ENCODE data around the gene AKAP13.
"Not testable (repeated sequence)": the region's sequence is repeated elsewhere in the genome, so short reads cannot be mapped to it uniquely, and the experiment has no call there.

Gene AKAP13

DNA sequence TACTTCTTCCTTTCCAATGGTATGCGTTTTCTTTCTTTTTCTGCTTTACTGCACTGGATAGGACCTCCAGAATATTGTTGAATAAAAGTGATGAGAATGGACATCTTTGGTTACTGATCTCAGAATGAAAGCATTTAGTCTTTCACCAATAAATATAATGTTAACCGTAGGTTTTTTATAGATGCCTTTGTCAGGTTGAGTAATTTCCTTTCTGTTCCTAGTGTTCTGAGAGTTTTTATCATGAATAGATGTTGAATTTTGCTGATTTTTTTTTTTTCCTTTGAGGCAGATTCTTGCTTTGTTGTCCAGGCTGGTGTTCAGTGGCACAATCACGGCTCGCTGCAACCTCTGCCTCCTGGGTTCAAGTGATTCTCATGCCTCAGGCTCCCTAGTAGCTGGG lies 255.9 kb downstream of the AKAP13 start:
- DNase-seq = no peak

DNA sequence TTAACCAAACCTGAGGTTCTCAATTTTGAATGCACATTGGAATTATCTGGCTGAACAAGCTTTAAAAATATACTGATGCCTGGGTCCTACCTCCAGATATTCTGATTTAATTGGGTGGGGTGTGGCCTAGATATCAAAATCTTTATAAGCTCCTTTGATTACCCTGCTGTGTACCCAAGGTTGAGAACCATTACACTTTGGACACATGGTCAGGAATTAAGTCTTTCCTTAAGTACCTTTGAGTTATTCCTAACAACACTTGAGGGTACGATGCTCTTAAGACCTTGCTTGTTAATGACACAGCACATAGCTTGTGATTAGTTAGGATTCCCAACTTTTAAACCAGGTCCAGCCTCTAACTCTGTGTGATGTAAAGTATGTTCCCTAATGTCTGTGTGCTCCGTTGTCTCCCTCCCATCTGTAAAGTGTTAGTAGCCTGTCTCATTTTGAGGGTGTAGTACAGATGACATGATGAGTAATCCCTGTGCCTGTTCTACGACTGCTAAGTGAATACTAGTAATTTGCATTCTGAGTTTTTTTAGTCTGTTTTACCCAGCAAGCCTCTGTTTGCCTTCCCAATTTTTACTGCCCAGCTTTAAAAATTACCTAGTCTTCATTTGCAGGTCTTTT lies 259.5 kb downstream of the AKAP13 start:
- no peak for DNase-seq

DNA sequence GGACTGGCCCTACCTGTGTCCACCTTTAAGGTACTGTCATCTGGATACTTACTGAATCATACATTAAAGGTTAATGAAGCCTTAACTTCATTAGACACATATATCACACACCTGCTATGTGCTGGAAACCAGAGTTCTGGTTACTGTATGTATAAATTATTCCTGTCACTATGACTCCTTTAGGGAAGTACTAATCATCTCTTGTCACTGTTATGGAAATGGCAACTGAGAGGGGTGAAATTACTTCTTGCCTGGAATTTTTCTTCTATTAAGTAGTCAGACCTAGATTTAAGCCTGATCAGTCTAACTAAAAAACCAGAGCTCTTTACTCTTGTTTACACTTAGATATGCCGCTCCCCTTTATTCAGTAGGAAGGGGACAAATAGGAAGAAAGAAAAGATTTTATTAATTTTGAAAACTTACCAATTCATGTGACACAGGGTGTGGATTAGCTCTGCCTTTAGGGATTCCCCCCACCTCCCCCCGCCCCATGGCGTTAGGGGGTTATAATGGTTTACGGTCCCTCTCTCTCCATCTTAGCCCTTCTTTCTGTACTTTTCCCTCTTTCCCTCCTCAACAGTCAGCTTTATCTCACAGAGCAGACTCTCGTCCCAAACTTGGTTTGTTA lies 261.8 kb downstream of the AKAP13 start:
- DNase-seq = no peak

DNA sequence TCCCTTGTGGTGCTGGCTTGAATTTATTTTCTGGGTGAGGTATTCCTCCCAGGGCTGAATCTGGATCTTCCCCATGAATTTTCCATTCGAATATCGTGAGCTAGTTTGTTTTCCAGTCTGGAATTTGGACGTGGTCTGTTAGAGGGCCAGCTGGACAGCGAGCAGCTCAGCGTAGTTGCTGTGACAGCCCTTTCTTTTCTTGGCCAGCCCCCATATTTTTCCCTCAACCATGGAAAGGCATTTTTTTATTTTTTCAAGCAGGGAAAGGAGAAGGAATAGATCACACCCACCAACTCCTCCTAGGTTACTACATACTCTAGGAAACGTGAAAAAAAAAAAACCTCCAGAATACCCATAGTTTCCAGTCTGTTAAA lies 262.3 kb downstream of the AKAP13 start:
- DNase-seq = no peak

DNA sequence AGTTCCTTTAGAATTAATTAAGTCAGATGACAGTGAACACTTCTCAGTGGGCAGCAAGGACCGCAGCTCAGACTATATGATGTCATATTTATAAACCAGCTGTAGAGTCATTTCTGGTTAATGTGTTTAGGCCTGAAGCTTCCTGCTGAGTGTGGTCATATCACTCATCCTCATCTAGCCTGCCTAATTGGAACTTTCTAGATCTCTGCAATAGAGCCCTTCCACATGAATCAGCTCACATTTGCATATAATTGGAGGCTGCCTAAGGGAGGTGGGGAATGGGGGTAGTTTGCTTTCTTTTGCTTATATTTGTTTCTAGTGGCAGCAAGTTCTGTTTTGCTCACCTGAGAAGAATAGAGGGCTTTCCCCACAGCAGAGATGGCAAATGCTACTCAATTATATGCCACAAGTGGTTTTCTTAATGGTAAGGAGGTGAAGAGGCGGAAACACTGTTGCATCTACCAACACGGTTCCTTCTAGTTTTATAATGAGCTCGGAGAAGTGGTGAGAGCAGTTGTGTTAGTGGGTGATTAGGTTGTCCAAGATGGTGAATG lies 266.2 kb downstream of the AKAP13 start:
- DNase-seq = no peak

DNA sequence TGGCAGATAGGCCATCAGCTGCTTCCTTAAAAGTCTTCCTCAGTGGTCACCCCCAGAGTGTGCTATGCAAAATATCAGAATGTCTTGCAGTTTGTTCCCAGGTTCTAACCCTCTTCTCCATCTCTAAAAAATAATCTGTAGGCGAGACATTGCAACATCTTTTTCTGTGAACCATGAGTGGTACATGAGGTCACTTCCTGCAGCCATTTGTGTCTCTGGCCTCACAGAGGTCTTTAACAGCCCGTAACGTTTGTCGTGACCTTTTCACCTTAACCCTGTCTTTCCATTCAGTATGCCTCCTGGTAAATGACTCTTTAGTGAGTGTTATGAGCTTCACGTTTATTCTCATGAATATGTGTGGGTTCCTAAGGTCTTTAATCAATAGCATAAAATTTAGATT lies 269.0 kb downstream of the AKAP13 start:
- DNase-seq = no peak

DNA sequence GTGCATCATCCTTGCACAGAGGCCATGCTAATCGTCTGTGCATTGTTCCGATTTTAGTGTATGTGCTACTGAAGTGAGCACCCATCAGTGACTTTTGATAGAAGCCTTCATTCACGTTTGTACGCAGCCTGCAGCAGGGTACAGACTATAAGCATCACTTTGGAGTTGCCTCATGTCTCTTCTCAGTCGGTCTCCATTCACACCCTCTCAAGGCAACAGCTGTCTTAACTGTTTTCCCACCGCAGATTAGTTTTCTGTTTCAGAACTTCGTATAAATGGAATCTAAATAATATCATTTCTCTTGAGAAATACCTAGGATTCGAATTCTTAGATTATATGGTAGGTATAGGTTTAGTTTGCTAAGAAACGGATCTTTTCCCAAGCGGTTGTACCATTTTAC lies 271.1 kb downstream of the AKAP13 start:
- DNase-seq = no peak

DNA sequence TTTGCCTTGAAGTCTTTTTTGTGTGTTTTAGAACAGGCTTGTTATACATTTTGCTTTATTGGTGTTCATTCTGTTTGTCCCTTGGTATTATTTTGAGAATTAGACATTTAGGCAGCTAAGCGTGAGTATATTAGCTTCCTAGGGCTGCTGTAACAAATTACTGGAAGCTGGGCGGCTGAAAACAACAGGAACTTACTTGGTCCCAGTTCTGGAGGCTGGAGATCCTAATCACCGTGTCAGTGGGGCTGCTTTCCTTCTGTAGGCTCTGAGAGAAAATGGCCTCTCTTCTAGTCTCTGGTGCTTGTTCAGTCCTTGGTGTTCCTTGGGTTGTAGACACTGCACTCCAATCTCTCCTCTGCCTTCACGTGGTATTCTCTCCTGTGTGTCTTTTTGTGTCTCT lies 272.1 kb downstream of the AKAP13 start:
- no peak for DNase-seq

DNA sequence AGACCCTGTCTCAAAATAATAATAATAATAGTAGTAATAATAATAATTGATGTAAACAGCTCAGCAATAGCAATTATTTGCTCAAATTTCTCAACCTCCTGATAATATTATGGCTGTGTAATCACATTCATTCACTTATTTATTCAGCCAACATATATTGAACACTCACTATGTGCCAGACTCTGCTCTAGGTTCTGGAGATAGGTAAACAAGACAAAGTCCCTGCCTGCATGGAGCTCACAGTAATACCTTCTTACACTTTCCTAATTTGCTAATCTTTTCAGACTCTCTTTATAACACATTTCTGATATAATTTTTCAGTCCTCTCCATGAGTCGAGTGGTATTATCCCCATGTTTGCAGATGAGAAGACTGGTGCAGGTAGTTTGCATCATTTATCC lies 276.7 kb downstream of the AKAP13 start:
- no peak for DNase-seq

DNA sequence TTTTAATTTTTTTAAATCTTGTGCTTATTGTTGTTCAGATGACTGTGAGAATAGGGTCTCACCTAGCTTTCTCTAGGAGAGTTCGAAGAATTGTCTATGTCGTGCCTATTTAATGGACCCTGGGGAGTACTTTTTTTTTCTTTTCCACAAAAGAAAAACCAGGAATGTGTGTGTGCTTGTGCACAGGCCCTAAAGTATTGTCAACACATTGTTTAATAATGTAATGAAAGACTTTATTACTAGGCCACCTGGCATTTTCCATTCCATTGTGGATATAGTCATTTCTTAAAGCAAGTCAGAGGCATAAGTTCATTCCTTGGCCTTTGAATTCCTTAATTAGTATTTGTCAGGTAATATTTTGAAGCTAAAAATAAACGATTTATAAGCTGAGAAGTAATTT lies 278.4 kb downstream of the AKAP13 start:
- DNase-seq = no peak

DNA sequence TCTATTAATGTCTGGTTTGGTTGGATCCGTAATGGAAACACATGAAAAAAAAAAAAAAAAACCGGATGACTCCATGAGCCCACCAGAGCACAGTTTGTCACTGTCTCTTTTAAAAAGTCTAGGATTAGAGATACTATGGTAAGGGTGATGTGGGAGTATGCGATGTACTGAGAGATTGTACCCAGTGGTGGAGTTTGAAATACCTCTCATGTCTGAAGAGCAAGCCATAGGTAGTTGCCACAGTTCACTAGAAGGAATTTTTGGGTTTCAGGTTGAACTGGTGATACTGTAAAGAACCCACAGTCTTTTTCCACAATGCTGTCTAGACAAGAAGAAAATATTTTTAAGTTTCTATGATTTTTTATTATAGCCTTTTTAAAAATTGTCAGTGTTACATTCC lies 281.5 kb downstream of the AKAP13 start:
- no peak for DNase-seq

DNA sequence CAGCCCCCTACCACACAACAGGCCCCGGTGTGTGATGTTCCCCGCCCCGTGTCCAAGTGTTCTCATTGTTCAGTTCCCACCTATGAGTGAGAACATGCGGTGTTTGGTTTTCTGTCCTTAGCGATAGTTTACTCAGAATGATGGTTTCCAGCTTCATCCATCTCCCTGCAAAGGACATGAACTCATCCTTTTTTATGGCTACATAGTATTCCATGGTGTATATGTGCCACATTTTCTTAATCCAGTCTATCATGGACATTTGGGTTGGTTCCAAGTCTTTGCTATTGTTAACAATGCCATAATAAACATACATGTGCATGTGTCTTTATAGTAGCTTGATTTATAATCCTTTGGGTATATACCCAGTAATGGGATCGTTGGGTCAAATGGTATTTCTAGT lies 285.3 kb downstream of the AKAP13 start:
- DNase-seq = not testable (repeated sequence)

DNA sequence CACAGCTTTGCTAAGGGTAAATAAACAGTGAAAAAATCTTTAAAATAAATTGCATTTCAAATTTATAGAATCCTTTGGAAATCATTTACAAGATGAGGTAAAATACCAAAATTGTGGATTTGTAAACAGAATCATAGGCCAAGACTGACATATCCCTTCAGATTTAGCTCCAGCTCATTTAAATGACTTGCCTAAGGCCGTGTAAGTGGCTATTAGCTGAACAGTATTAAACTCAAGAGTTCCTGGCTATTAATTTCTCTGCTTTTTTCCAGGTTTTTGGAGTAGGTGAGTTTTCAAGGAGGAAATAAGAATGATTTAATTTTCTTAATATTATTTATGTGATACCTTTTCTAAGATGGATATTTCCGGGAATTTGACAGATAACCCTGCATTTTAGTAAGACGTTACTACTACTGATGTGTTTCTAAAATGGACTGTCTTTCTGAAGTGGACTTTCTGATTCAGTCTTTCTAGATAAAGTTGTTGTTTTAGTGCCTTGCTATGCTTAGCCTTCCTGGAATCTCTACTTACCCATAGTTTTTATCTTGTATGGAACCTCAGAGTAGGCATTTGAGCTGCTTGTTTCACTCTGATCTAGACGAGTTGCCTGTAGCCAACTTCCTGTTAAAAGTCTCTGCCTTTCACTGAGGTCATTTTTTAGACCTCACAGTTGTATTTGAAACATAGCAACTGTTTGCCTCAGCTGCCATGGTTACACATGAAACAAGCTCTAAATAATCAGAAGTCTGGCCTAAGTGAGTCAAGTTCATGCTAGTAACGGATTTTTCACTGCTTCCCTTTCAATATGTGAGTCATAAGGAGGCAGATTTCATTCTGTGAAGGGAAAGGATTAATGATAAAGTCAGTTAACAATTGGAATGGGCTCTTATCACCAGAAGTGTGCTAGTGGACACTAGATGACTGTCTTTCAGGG lies 287.4 kb downstream of the AKAP13 start:
- DNase-seq = peak; percentile 25

DNA sequence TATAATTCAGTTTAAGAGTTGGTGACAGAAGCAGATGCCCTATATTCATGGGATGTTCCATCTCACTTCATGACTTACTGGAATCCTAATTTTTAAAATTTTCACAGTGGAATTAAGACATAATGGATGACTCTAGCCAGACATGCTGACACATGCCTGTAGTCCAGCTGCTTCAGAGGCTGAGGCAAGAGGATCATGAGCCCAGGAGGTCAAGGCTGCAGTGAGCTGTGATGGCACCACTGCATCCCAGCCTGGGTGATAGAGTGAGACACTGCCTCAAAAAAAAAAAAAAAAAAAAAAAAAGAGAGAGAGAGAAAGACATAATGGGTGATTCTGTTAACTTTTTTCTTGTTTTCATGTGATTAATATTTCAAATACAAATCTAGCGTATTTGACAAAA lies 290.8 kb downstream of the AKAP13 start:
- DNase-seq = no peak

DNA sequence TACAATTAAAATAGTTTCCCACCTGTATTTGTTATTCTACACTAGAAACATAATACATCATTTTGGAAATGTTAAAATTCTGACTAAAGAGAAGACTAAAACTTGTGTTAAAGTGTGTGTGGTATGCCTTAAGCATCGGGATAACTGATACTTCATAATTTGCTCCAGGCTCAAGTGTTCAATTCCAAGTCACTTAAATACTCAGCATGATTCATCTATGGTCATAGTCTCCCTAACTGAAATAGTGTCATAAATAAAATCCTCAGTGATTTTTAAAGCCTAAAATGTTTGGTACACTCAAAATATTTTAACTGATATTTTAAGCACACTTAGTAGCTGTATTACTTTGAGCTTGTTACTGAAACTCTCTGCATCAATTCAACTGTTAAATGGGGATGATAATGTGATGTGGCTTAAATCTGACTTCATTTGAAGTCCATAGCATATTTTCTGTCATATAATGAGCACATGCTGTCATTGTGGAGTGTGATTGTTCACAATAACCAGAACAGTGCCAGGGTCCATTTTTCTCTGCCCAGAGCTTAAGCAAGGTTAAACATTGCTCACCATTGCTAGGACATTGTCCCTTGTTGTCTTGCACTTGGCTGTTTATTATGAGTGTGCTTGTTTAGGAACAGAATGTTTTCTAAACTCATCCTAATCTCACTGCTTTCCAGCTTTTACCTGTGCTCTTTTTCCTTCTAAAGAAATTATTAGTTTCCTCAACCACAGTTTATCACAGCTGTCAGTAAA lies 292.1 kb downstream of the AKAP13 start:
- DNase-seq = no peak

DNA sequence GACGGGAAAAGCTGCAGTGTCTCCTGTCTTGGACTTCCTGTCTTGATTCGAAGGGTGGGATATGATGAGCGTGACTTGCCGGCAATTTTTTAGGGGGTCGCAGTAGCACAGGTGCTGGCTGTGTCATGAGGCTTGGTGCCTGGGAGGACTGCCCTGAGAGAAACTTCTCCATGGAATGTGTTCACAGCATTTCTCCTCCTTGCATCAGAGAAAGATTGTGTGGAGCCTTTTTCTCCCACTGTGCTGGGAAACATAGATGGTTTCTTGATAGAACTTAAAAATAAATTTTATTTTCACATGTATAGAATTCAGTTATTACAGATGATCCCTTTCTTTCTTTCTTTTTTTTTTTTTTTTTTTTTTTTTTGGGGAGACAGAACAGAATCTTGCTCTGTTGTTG lies 292.9 kb downstream of the AKAP13 start:
- no peak for DNase-seq

DNA sequence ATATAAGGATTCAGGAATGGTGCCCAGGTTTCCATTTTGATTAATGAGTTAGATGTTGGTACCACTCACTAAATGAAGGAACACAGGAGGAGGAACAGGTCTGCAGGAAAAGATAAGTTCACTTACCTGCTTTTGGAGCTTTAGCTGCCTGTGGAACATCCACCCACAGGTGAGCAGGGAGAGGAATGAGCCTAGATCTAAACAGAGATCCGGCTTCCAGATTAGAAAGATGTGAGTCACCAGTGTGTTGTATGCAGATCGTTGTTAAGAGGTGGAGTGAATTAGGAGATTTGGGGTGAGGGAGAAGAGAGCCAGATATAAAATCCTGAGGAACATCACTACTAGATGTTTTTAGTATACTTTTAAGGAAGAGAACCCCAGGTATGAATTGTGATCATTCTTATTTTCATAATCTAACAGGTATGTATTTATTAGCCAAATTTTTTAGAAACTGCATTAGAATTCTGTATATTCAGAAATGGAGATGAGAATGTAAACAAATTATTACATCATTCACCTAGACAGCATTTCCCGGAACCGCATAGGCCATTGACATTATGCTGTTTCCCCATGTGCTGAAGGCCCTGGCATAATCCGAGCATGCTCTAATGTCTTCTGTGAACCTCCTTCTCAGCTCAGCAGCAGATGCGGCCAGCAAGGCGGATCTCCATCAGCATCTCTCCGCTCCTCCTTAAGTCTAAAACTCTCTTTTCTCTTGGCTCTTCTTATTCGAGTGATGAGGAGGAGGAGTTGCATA lies 296.1 kb downstream of the AKAP13 start:
- no peak for DNase-seq

DNA sequence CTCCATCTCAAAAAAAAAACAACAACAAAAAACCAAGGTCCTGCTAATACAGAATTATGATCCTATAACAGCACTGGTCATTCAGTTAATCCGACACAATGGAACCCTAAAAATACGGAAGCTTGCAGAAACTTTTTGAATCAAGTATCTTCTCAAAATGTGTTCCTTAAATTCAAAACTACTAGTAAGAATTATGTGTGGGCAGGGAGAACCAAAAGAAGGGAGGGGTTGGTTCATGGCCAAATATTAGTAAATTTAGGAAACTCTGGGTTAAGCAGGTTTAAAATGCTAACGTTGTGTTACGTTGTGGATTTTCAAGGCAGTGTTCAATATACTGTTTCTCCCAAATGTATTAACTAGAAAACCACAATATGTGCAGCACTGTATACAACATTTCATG lies 298.8 kb downstream of the AKAP13 start:
- no peak for DNase-seq

DNA sequence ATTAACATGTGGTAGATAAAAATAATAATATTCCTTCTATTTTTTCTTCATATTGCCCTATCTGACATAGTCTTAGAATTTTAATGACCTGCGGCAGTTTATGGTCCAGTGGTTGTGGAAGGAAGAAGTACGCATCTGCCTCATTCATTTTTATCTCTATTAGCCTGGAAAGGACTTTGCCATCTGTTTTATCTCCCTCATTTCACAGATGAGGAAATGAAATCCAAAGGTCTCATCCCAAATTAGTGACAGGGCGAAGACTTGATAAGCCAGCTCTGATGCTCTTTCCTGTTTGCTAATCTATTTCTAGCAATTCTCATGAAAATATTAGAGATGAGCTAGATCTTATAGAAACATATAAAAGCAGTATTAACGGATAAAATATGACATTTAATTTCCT lies 301.0 kb downstream of the AKAP13 start:
- DNase-seq = no peak

DNA sequence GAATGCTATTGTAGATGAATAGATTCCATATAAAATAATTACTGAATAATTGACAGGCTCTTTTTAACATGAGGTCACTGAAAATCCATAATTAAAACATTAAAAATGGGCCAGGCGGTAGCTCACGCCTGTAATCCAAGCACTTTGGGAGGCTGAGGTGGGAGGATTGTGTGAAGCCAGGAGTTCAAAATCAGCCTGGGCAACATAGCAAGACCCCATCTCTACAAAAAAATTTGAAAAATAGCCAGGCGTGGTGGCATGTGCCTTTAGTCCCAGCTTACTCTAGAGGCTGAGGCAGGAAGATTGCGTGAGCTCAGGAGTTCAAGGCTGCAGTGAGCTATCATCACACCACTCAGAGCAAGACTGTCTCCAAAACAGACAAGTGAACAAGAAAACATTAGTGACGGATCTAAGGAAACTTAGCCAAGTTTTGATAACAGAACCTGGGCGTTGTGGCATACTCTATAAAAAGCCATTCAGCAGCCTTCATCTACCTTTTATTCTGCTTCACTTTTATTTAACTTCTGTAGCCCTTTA lies 303.8 kb downstream of the AKAP13 start:
- no peak for DNase-seq

DNA sequence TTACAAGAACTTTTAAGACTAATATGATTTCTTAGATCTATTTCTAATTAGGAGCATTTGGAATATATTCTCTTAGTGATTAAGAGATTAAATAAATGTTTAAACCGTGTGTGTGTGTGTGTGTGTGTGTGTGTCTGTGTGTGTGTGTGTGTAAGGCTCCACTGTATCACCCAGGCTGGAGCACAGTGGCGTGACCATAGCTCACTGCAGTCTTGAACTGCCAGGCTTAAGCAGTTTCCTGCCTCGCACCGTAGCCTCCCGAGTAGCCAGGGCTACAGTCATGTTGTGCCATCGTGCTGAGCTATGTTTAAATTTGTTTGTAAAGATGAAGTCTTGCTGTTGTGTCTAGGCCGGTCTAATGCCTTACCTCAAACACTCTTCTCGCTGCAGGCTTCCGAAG lies 305.0 kb downstream of the AKAP13 start:
- no peak for DNase-seq

DNA sequence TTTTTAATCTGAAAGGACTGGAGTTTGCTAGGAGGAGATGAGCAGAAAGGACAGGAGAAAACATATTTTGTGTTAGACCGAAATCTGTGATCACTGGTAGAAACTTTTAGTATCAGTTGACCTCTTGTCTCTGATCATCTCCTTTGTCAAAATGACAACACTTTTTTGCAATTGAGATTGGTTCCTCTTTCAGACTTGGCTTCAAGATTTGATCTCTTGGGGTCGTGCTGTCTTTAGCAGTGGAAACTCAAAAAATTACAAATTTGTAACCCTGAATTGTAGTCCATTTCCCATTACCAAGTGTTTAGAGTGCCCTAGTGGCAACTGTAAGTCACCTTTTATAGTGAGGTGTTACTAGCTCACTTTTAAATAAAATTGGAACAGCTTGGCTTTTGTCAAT lies 306.9 kb downstream of the AKAP13 start:
- no peak for DNase-seq
